ENCODE results near the gene PSMD9.
A peak's percentile ranks its signal among the peaks of the same experiment; 100 is the strongest.
"Not testable (repeated sequence)": the region's sequence is repeated elsewhere in the genome, so short reads cannot be mapped to it uniquely, and the experiment has no call there.

Gene PSMD9

GRCh38 chr12:121873216-121873569 is 15.4 kb upstream of the PSMD9 start:
- DNase-seq (ENCODE audit: low spot score): no peak

GRCh38 chr12:121874071-121874470 is 14.5 kb upstream of the PSMD9 start:
- no peak for DNase-seq (ENCODE audit: low spot score)

GRCh38 chr12:121875582-121875981 is 13.0 kb upstream of the PSMD9 start:
- no peak for DNase-seq (ENCODE audit: low spot score)

GRCh38 chr12:121876080-121876447 is 12.5 kb upstream of the PSMD9 start:
- DNase-seq (ENCODE audit: low spot score): not testable (repeated sequence)

GRCh38 chr12:121883315-121883660 is 5.3 kb upstream of the PSMD9 start:
- no peak for DNase-seq (ENCODE audit: low spot score)

- not testable (repeated sequence) for DNase-seq (ENCODE audit: low spot score)
These were observed 3.5 kb upstream of the PSMD9 start for GRCh38 chr12:121885129-121885528.

- DNase-seq (ENCODE audit: low spot score): no peak
These were observed 510 bp upstream of the PSMD9 start for GRCh38 chr12:121888083-121888477.

GRCh38 chr12:121889274-121889624 is 659 bp downstream of the PSMD9 start:
- no peak for DNase-seq (ENCODE audit: low spot score)

GRCh38 chr12:121889661-121890060 is 1.1 kb downstream of the PSMD9 start:
- DNase-seq (ENCODE audit: low spot score): not testable (repeated sequence)

- no peak for DNase-seq (ENCODE audit: low spot score)
These were observed 4.3 kb downstream of the PSMD9 start for GRCh38 chr12:121892673-121893561.

- DNase-seq (ENCODE audit: low spot score): peak; percentile 35
These were observed 5.4 kb downstream of the PSMD9 start for GRCh38 chr12:121893961-121894460.

- DNase-seq (ENCODE audit: low spot score): no peak
These were observed 6.0 kb downstream of the PSMD9 start for GRCh38 chr12:121894633-121895032.

- DNase-seq (ENCODE audit: low spot score): no peak
These were observed 9.7 kb downstream of the PSMD9 start for GRCh38 chr12:121898287-121898686.

- no peak for DNase-seq (ENCODE audit: low spot score)
These were observed 11.0 kb downstream of the PSMD9 start for GRCh38 chr12:121899590-121899989.

GRCh38 chr12:121903202-121903601 is 14.6 kb downstream of the PSMD9 start:
- no peak for DNase-seq (ENCODE audit: low spot score)

- DNase-seq (ENCODE audit: low spot score): no peak
These were observed 17.2 kb downstream of the PSMD9 start for GRCh38 chr12:121905746-121906145.

- DNase-seq (ENCODE audit: low spot score): no peak
These were observed 20.1 kb downstream of the PSMD9 start for GRCh38 chr12:121908702-121909101.

- DNase-seq (ENCODE audit: low spot score): no peak
These were observed 23.4 kb downstream of the PSMD9 start for GRCh38 chr12:121911824-121912585.

GRCh38 chr12:121915841-121916321 is 27.3 kb downstream of the PSMD9 start:
- DNase-seq (ENCODE audit: low spot score): no peak

- DNase-seq (ENCODE audit: low spot score): no peak
These were observed 28.1 kb downstream of the PSMD9 start for GRCh38 chr12:121916719-121917118.

GRCh38 chr12:121917950-121918678 is 29.5 kb downstream of the PSMD9 start, which contains the start of gene CFAP251:
Gene CFAP251 (plus strand): TSS chr12:121918592. CDS start chr12:121921306, 2,714 bp downstream.
- DNase-seq (ENCODE audit: low spot score): peak; percentile 95

GRCh38 chr12:121918679-121919038 is 30.1 kb downstream of the PSMD9 start:
- no peak for DNase-seq (ENCODE audit: low spot score)
